A204.1 (cell line): ENCODE results near the gene CC2D1A.
"Not testable (repeated sequence)": the region's sequence is repeated elsewhere in the genome, so short reads cannot be mapped to it uniquely, and the experiment has no call there.

Experiments used
- FAIRE-seq: peaks from 2 replicates; lab custom pipeline; 2012; peaks lifted over from hg19 to GRCh38; lab: Jason Lieb, UNC

The CC2D1A gene

DNA sequence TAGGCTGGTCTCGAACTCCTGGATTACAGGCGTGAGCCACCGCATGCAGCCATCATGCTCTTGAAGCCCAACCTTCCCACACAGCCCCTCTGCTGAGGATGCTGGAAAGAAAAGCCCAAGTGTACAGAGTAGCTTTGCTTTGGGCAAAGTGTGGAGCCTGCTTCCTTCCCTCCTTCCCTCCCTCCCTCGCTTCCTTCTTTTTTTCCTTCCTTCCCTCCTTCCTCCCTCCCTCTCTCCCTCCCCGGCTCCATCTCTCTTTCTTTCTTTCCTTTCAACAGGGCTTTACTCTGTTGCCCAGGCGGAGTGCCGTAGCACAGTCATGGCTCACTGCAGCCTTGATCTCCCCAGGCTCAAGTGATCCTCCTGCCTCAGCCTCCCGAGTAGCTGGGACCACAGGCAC, 2.7 kb downstream of the CC2D1A start:
- no peak for FAIRE-seq

DNA sequence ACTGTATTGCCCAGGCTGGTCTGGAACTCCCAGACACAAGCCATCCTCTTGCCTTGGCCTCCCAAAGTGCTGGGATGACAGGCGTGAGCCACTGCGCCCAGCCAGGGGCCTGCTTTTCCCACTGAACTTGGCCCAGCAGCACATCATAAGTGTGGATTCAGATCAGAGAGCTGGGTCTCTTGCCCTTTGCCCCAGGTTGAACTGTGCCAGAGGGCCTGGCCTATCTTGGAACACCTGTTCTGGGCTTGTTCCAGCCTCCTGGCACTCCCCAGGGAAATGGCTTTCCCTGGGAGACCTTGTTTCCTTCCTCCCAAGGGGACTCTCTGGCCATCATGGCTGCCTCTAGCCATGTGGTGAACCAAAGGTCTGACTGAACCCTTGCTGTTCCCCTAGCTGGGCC, 3.4 kb downstream of the CC2D1A start:
- no peak for FAIRE-seq

DNA sequence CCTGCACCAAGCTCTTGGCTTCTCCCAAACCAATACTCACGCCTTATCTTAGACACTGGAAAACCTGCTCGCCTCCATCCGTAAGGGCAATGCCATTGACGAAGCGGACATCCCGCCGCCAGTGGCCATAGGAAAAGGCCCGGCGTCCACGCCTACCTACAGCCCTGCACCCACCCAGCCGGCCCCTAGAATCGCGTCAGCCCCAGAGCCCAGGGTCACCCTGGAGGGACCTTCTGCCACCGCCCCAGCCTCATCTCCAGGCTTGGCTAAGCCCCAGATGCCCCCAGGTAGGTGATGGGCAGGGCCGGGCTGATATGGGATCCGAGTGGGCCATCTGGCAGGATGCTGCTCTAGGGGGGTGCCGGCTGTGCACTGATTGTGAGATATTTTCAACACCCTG, 7.4 kb downstream of the CC2D1A start:
- FAIRE-seq = no peak

DNA sequence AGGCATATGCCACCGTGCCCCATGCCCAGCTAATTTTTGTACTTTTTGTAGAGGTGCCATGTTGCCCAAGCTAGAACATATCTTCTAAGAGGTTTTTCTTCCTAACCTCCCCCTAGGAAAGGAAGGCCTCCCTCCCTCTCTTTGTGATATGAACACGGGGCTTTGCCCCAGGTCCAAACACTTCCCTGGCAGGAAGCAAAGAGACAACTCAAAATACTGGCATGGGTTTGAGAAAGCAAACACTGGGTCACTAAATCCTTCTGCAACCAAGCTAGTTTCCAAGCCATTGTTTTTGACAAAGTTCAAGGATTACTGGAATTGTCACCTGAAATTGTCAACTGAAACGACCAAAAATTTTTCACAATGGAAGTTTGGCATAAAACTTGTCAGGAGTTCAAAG, 8.8 kb downstream of the CC2D1A start:
- FAIRE-seq = no peak

DNA sequence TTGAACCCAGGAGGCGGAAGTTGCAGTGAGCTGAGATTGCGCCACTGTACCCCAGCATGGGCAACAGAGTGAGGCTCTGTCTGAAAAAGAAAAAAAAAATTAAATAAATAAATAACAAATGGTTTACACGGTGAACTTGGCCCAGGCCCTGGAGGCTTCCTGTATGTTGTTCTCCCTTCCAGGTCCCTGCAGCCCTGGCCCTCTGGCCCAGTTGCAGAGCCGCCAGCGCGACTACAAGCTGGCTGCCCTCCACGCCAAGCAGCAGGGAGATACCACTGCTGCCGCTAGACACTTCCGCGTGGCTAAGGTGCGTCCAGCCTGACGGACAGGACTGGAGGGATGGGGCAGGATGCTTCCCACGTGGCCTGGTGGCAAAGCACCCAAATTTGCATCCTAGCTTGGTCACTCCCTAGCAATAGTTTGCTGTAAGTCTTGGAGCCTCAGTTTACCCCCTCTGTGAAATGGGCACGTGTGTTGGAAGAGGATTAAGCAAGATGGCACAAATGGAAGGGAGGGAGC, 11.9 kb downstream of the CC2D1A start:
- no peak for FAIRE-seq

GRCh38 chr19:13918726-13919411, 12.9 kb downstream of the CC2D1A start:
- FAIRE-seq = no peak

- FAIRE-seq = no peak
Observed at GRCh38 chr19:13920524-13920923, 14.5 kb downstream of the CC2D1A start.

DNA sequence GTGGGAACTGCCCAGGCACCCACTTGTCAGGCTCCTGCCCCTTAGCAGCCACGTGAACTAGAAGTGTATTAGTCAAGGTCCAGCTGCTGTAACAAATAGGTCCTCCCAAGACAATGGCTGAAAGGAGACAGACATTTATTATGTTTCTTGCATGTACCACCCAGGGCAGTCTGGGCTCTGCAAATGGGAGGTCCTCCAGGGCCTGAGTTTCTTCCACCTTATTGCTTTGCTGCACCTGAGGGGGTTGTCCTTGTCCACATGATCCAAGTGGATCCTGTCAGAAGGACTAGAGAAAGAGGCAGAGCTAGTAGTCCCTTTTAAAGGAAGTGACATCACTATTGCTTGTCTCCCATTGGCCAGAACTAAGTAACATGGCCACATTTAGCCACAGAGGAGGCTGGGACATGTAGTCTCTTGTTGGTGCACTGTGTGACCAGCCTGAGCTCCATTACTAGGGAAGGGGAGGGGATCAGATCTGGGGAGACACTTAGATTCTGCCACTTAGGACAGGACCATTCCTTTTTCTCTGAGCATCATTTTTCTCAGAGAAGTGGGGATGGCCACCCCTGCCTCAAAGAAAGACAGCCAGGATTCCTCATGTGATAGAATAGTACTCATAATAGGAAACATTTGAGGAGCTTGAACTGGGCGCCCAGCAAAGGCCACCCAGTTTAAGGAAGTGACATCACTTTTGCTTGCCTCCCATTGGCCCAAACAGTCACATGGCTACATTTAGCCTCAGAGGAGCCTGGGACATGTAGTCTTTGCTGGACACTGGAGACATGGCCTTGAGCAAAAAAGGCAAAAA, 15.1 kb downstream of the CC2D1A start:
- no peak for FAIRE-seq

DNA sequence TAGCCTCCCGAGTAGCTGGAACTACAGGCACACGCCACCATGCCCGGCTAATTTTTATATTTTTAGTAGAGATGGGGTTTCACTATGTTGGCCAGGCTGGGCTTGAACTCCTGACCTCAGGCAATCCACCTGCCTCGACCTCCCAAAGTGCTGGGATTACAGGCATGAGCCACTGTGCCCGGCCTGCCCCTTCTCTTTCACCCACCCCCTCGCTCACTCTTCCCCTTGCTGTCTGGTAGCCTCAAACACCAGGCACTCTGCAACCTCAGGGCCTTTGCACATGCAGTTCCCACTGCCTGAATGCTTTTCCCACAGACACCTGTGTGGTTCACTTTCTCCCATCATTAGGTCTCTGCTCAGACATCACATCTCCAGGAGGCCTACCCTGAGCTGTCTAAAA, 16.1 kb downstream of the CC2D1A start:
- FAIRE-seq = not testable (repeated sequence)

- FAIRE-seq = no peak
Observed at GRCh38 chr19:13923194-13923987, 17.4 kb downstream of the CC2D1A start.

DNA sequence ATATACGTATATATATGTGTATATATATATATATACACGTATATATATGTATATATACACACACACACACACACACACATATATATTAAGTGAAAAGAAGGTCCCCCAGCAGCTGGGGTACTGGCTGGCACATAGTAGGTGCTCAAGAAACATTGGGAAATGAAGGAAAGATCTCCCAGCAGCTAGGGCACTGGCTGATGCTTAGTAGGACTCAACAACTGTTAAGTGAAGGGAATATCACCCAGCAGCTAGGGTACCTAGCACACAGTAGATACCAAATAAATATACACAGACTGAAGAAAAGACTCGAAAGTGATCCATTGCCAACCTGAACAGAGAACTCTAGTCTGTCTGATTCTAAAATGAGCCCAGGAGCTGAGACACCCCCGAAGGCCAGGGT, 20.0 kb downstream of the CC2D1A start:
- no peak for FAIRE-seq

- FAIRE-seq = no peak
Observed at GRCh38 chr19:13926715-13927114, 20.7 kb downstream of the CC2D1A start.

DNA sequence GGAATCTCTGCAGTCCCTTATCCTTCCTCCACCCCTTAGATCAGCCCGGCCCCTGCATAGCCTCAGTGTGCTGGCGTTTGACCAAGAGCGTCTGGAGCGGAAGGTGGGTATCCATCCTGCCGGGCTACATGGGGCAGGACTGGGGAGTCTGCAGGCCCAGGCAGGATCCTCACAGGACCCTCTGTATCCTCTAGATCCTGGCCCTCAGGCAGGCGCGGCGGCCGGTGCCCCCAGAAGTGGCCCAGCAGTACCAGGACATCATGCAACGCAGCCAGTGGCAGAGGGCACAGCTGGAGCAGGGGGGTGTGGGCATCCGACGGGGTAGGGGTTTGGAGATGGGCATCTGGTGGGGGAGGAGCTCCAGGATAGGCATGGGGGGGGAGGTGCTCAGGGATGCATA, 23.3 kb downstream of the CC2D1A start:
- FAIRE-seq = no peak

DNA sequence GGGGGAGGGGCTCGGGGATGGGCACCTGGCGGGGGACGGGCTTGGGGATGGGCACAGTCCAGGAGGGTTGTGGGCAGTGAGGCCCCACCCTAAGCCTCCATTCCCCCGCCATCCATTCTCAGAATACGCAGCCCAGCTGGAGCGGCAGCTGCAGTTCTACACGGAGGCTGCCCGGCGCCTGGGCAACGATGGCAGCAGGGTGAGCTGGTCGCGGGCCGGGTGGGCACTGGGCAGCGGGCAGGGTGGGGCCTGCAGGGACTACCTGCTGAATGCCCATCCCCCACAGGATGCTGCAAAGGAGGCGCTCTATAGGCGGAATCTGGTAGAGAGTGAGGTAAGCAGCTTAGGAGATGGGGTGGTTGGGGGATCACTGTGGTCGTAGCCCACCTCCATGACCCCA, 24.0 kb downstream of the CC2D1A start:
- no peak for FAIRE-seq

- FAIRE-seq = no peak
Observed at GRCh38 chr19:13930402-13930801, 24.4 kb downstream of the CC2D1A start.

- FAIRE-seq = no peak
Observed at GRCh38 chr19:13931391-13932148, 25.6 kb downstream of the CC2D1A start.

GRCh38 chr19:13932149-13932637, 26.2 kb downstream of the CC2D1A start:
- FAIRE-seq = no peak

DNA sequence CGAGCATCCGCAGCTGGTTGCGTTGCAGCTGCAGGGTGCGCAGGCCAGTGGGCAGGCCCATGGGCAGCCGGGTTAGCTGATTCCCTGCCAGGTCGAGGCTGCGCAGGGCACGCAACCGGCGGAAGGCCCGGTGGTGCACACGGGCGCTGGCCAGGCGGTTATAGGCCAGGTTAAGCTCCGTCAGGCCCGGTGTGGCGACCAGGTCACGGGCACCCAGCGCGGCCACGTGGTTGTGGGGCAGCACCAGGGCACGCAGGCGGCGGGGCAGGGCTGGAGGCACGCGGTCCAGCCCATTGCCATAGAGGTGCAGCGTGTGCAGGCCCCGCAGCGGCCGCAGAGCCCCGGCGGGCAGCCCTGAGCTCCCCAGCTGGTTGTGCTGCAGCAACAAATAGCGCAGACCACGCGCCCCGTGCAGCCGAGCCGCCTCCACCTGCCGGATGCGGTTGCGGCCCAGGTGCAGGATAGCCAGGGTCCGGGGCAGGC, 27.0 kb downstream of the CC2D1A start:
- no peak for FAIRE-seq

DNA sequence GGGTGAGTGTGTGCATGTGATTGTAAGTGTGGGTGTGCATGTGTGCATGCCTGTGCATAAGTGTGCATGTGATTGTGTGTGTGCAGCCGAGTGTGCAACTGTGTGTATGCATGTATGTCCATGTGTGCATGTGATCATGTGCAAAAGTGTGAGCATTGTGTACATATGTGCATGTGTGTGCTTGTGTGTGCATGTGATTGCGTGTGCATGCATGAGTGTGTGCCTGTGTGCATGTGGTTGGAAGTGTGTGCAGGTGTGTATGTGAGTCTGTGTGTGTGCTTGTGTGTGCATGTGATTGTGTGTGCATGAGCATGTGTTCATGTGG, 28.7 kb downstream of the CC2D1A start:
- FAIRE-seq = no peak

DNA sequence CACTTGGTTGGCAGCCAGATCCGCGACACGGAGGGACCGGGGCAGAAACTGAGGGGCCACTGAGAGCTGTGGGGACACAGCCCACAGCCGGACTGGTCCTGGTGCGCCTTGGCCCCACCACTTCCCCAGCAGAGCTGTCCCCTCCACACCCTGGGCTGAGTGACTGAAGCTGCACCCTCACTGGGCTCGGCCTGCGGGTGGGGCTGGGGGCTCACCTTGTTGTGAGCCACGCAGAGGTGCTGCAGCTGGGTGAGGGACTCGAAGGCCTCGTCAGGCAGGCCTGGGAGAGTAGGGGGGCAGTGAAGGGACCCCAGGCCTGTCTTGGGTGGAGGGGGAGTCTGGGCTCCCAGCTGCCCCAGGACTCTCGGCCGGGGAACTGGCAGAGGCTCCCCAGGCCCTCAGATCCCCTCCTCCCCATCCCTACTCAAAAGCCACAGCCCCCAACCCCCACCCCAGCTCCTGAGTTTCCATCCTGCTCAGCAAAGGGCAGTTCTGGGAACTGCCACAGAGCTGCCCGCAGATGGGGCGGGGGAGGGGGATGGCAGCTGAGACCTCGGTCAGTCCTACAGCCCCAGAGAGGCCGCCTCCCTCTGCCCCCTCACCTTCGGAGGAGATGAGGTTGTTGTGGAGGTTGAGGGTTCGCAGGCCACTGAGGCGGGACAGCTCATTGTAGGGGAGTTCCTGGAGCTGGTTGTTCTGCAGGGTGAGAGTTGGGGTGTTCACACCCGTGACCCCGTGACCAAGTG, 29.9 kb downstream of the CC2D1A start:
- FAIRE-seq = no peak
